ENCODE measurements around the gene UQCC2.

DNA sequence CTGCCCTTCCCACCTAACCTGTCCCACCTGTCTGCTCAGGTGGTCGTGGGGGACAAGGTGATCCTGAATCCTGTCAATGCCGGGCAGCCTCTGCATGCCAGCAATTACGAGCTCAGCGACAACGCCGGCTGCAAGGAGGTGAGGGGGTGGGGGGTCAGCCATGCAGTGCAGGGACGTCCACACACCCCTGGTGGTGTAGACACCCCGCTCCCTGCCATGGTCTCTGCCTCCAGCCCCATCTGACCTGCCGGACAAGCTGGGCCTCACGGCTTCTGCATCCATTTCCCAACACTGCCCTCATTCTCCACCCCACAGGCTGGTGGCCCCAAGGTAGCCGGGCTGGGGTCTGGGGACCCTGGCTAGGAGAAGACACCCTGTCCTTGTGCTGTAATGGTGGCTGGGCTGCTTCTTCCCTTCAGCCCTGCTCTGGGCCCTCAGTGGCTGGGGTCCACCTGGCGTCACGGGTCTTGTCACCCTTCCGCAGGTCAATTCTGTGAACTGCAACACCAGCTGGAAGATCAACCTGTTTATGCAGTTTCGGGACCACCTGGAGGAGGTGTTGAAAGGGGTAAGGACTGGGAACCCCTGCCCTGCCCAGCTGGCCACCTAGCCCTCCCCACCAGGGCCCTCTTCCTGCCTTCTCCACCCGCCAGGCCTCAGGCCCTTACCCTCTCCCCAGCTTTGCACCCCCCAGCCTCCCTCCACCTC is 52.4 kb downstream of the UQCC2 start:
- TF ChIP-seq YY1 (IDR thresholded peaks at IDR 0.05; ENCODE audit: low read depth, low read length) (no peak), EZH2 (IDR thresholded peaks at IDR 0.05; ENCODE audit: low read depth, low read length, severe bottlenecking) (no peak), RXRA (IDR thresholded peaks at IDR 0.05; ENCODE audit: insufficient read depth, low read depth, low read length) (no peak), TAF1 (IDR thresholded peaks at IDR 0.05; ENCODE audit: low read depth, low read length) (no peak), GTF2F1 (IDR thresholded peaks at IDR 0.05; ENCODE audit: borderline replicate concordance, low read depth, low read length) (no peak), POLR2A (IDR thresholded peaks at IDR 0.05; ENCODE audit: control extremely low read depth in 1 of 2, low read depth in 2 of 2, low read length in 2 of 2) (no peak), CEBPB (IDR thresholded peaks at IDR 0.05; ENCODE audit: low read depth, low read length) (no peak), EGR1 (IDR thresholded peaks at IDR 0.05; ENCODE audit: borderline replicate concordance, low read depth, low read length) (no peak), SP2 (IDR thresholded peaks at IDR 0.05; ENCODE audit: low read length) (no peak), CHD1 (IDR thresholded peaks at IDR 0.05; ENCODE audit: low read depth, low read length) (no peak), SP1 (IDR thresholded peaks at IDR 0.05; ENCODE audit: low read depth, low read length) (no peak)
- TF ChIP-seq, protein P1, sequence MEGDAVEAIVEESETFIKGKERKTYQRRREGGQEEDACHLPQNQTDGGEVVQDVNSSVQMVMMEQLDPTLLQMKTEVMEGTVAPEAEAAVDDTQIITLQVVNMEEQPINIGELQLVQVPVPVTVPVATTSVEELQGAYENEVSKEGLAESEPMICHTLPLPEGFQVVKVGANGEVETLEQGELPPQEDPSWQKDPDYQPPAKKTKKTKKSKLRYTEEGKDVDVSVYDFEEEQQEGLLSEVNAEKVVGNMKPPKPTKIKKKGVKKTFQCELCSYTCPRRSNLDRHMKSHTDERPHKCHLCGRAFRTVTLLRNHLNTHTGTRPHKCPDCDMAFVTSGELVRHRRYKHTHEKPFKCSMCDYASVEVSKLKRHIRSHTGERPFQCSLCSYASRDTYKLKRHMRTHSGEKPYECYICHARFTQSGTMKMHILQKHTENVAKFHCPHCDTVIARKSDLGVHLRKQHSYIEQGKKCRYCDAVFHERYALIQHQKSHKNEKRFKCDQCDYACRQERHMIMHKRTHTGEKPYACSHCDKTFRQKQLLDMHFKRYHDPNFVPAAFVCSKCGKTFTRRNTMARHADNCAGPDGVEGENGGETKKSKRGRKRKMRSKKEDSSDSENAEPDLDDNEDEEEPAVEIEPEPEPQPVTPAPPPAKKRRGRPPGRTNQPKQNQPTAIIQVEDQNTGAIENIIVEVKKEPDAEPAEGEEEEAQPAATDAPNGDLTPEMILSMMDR (IDR thresholded peaks at IDR 0.05; ENCODE audit: control extremely low read depth in 1 of 3, insufficient read depth in 1 of 3, low read depth in 1 of 3, low read length in 3 of 3), result no peak
- TF ChIP-seq, protein P2, sequence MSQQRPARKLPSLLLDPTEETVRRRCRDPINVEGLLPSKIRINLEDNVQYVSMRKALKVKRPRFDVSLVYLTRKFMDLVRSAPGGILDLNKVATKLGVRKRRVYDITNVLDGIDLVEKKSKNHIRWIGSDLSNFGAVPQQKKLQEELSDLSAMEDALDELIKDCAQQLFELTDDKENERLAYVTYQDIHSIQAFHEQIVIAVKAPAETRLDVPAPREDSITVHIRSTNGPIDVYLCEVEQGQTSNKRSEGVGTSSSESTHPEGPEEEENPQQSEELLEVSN (IDR thresholded peaks at IDR 0.05), result no peak
- TF ChIP-seq, protein P3, sequence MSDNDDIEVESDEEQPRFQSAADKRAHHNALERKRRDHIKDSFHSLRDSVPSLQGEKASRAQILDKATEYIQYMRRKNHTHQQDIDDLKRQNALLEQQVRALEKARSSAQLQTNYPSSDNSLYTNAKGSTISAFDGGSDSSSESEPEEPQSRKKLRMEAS (IDR thresholded peaks at IDR 0.05), result no peak
